C4-2B (cell line): ENCODE data around the gene LBX2.

ENCODE experiments used
- ZFX ChIP-seq: fragments of 450-650 bp; IDR thresholded peaks from 2 replicates; pipeline ENCODE4 v1.6.1; 2017
- TF ChIP-seq, protein P1 (sequence below): fragments of 450-650 bp; conservative IDR thresholded peaks from 2 replicates; pipeline ENCODE4 v1.5.1; 2017; ENCODE audit warnings: mild to moderate bottlenecking

DNA sequence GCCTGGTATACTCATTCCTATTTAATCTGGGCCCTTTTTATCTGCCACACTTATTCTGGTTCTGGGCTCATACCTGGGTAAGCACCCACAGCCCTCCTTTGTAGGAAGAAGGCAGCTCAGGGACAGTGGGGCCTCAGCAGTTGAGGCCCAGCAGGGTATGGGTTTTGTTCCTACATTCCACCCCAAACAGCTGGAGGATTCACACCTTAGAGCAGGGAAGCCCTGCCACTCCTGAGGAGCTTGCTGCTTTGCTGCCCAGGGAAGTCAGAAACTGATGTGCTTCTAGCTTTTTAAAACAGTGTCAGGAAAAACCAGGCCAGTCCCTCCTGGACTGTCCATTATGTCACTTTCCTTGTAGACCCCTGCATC lies 1.2 kb upstream of the LBX2 start:
- TF ChIP-seq, protein P1, sequence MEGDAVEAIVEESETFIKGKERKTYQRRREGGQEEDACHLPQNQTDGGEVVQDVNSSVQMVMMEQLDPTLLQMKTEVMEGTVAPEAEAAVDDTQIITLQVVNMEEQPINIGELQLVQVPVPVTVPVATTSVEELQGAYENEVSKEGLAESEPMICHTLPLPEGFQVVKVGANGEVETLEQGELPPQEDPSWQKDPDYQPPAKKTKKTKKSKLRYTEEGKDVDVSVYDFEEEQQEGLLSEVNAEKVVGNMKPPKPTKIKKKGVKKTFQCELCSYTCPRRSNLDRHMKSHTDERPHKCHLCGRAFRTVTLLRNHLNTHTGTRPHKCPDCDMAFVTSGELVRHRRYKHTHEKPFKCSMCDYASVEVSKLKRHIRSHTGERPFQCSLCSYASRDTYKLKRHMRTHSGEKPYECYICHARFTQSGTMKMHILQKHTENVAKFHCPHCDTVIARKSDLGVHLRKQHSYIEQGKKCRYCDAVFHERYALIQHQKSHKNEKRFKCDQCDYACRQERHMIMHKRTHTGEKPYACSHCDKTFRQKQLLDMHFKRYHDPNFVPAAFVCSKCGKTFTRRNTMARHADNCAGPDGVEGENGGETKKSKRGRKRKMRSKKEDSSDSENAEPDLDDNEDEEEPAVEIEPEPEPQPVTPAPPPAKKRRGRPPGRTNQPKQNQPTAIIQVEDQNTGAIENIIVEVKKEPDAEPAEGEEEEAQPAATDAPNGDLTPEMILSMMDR = no peak
- TF ChIP-seq ZFX = no peak
